ENCODE results near the gene TRPT1.

- TF ChIP-seq CTCF (IDR thresholded peaks at IDR 0.05) (no peak), POLR2A (IDR thresholded peaks at IDR 0.05) (no peak)
These were observed 18.5 kb downstream of the TRPT1 start for GRCh38 chr11:64207256-64208085.

All from testis (tissue), 2 donors.